Measurements from ENCODE around the gene MARCKSL1. TPM values are rescaled to one million over a fixed set of nuclear protein-coding genes. Genes with fewer than 3 reads are reported as not detected.
A peak's percentile ranks its signal among the peaks of the same experiment; 100 is the strongest.
"Not testable (repeated sequence)": the region's sequence is repeated elsewhere in the genome, so short reads cannot be mapped to it uniquely, and the experiment has no call there.

MARCKSL1 gene
- total RNA-seq, 1 donor from 2014 or later, result 833 TPM

DNA sequence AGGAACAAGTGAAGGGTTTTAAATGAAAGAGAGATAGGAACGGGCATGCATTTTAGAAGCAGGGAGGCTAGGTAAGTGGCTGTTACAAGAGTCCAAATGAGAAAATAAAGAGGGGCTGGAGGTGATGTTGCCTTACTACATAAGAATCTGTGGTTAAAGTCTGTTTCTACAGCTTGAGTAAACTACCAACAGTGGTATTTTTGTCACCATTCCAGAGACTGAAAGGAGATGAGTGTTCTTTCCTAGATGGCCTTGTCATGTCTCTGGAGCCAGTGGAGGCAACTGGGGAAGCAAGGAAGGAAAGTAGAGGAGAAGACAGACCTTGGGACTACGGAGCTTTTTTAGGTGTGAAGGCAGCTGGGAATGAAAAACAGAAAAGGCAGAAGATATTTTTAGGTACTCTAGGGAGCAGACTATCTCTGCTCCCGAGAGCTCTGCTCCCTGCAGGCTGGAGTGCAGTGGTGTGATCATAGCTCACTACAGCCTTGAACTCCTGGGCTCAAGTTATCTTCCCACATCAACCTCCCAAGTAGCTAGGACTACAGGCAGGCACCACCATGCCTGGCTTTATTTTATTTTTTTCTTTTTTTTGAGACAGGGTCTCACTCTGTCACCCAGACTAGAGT, 31.9 kb downstream of the MARCKSL1 start:
- H3K36me3 Mint-ChIP-seq (ENCODE audit: insufficient read depth), result peaks cover 28% of the 10 kb centered on the region
- peaks cover 10% of the 10 kb centered on the region for H3K4me1 Mint-ChIP-seq (ENCODE audit: low read depth)
- H3K27me3 Mint-ChIP-seq, result no peaks in the 10 kb centered on the region
- no peak overlapping the region for H3K4me3 Mint-ChIP-seq (ENCODE audit: low read depth)
- no peak for TF ChIP-seq CTCF (IDR thresholded peaks at IDR 0.05; ENCODE audit: unreplicated experiment)
- H3K9me3 Mint-ChIP-seq (ENCODE audit: low read depth), result peaks cover 5% of the 10 kb centered on the region
- peak overlapping the region; percentile 5 for H3K27ac Mint-ChIP-seq
- DNase-seq (ENCODE audit: low spot score, unreplicated experiment), result no peak

DNA sequence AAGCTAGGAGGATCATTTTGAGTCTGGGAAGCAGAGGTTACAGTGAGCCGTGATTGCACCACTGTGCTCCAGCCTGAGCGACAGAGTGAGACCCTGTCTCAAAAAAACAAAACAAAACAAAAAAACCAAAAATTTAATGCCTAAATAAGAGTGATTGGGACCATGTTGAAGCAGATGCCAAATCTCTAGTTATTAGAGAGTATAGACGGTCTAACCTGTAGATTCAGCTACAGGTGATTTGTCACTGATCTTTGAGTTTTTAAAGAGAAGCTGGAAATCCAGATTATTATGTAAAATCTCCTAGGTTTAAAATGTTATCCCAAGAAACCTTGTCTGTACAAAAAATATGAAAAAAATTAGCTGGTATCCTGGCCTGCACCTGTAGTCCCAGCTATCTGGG, 32.7 kb downstream of the MARCKSL1 start:
- H3K9me3 Mint-ChIP-seq (ENCODE audit: low read depth), result peaks cover 5% of the 10 kb centered on the region
- H3K4me3 Mint-ChIP-seq (ENCODE audit: low read depth), result no peak overlapping the region
- H3K36me3 Mint-ChIP-seq (ENCODE audit: insufficient read depth), result peaks cover 28% of the 10 kb centered on the region
- DNase-seq (ENCODE audit: low spot score, unreplicated experiment), result no peak
- TF ChIP-seq CTCF (IDR thresholded peaks at IDR 0.05; ENCODE audit: unreplicated experiment), result no peak
- peaks cover 4% of the 10 kb centered on the region for H3K4me1 Mint-ChIP-seq (ENCODE audit: low read depth)
- no peaks in the 10 kb centered on the region for H3K27me3 Mint-ChIP-seq
- H3K27ac Mint-ChIP-seq, result no peak overlapping the region

DNA sequence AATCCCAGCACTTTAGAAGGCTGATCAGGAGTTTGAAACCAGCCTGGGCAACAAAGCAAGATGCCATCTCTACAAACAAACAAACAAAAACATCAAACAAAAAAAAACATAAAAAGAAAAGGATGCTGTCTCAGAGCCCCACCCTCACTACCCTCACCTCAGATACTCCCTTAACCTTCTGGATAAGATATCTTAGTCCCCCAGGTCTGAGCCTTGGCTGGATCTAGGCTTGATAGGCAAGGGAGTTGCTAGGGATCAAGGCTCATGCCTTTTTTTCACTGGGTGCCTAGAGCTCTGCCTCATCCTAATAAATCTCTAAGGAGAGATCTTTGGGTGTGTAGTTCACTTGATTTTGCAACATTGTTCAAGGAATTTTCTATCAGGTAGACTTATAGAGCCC, 36.7 kb downstream of the MARCKSL1 start:
- Mint-ChIP-seq H3K4me3 (ENCODE audit: low read depth) (no peak overlapping the region), H3K27ac (no peak overlapping the region), H3K9me3 (ENCODE audit: low read depth) (peaks cover 5% of the 10 kb centered on the region), H3K27me3 (no peaks in the 10 kb centered on the region), H3K36me3 (ENCODE audit: insufficient read depth) (peaks cover 22% of the 10 kb centered on the region), H3K4me1 (ENCODE audit: low read depth) (peaks cover 8% of the 10 kb centered on the region)
- DNase-seq (ENCODE audit: low spot score, unreplicated experiment), result no peak
- TF ChIP-seq CTCF (IDR thresholded peaks at IDR 0.05; ENCODE audit: unreplicated experiment), result no peak

DNA sequence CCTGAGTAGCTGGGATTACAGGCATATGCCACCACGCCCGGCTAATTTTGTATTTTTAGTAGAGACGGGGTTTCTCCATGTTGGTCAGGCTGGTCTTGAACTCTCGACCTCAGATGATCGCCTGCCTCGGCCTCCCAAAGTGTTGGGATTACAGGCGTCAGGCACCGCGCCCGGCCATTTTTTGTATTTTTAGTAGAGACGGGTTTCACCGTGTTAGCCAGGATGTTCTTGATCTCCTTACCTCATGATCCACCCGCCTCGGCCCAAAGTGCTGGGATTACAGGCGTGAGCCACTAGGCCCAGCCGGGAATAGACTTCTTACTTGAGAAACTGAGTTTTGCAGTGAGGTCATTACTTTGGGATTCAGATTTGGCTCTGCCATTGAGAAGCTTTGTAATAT, 37.8 kb downstream of the MARCKSL1 start:
- Mint-ChIP-seq H3K27ac (peak overlapping the region; percentile 67), H3K36me3 (ENCODE audit: insufficient read depth) (peaks cover 13% of the 10 kb centered on the region)
- not testable (repeated sequence) for H3K27me3 Mint-ChIP-seq; H3K4me1 Mint-ChIP-seq (ENCODE audit: low read depth); DNase-seq (ENCODE audit: low spot score, unreplicated experiment); H3K9me3 Mint-ChIP-seq (ENCODE audit: low read depth); H3K4me3 Mint-ChIP-seq (ENCODE audit: low read depth)

- Mint-ChIP-seq H3K36me3 (ENCODE audit: insufficient read depth) (peaks cover 9% of the 10 kb centered on the region), H3K9me3 (ENCODE audit: low read depth) (no peaks in the 10 kb centered on the region), H3K27me3 (no peaks in the 10 kb centered on the region), H3K4me3 (ENCODE audit: low read depth) (peak within 1 kb of the TSS; percentile 100), H3K27ac (peak within 1 kb of the TSS; percentile 99), H3K4me1 (ENCODE audit: low read depth) (peaks cover 14% of the 10 kb centered on the region)
- no peak for TF ChIP-seq CTCF (IDR thresholded peaks at IDR 0.05; ENCODE audit: unreplicated experiment)
- peak; percentile 93 for DNase-seq (ENCODE audit: low spot score, unreplicated experiment)
Measured at GRCh38 chr1:32291708-32292538, 44.1 kb downstream of the MARCKSL1 start, which contains the start of gene HDAC1. HDAC1 (plus strand) TSS chr1:32292083; CDS start chr1:32292170, 87 bp downstream.
